K562 (cell line): Measurements from ENCODE around the gene SNX9.

Source experiments
- HNRNPLL ChIP-seq: fragments of 200-400 bp; formaldehyde crosslinking; IDR thresholded peaks from 2 replicates; pipeline ENCODE4 v1.6.1; 2017; ENCODE audit warnings: low read length, low read depth, mild to moderate bottlenecking; ENCODE audit not compliant: poor library complexity, severe bottlenecking
- MAZ ChIP-seq, 2 experiments: fragments of 450-650 bp in 1 of 2; sonication (generic) in 1 of 2; formaldehyde crosslinking; IDR thresholded peaks in 1 of 2; conservative IDR thresholded peaks in 1 of 2; 2 replicates each; pipeline versions ENCODE4 v1.4.0 to v1.5.0; 2020; ENCODE audit warnings: mild to moderate bottlenecking in 1 of 2, missing genetic modification reagents in 1 of 2
- PCBP1 ChIP-seq: fragments of 200-400 bp; formaldehyde crosslinking; IDR thresholded peaks from 2 replicates; pipeline ENCODE4 v1.6.1; 2018; ENCODE audit warnings: mild to moderate bottlenecking, low read depth, low read length; ENCODE audit not compliant: poor library complexity, severe bottlenecking
- POLR2AphosphoS2 ChIP-seq: IDR thresholded peaks from 2 replicates; pipeline ENCODE4 v1.6.1; 2012; ENCODE audit warnings: low read length, improper control_type of control experiment
- ZNF133 ChIP-seq: fragments of 250-450 bp; sonication (Bioruptor Pico); IDR thresholded peaks from 2 replicates; pipeline ENCODE4 v1.4.0; 2020; ENCODE audit warnings: mild to moderate bottlenecking
- TF ChIP-seq, protein P1 (sequence below), 3 experiments: IDR thresholded peaks in 2 of 3; conservative IDR thresholded peaks in 1 of 3; 2 replicates each; pipeline ENCODE4 v1.5.1; 2011 to 2012; ENCODE audit warnings: low read length in 3 of 3, mild to moderate bottlenecking in 3 of 3, control low read depth in 2 of 3, improper control_type of control experiment in 1 of 3, inconsistent platforms in 1 of 3, low read depth in 1 of 3, mixed read lengths in 1 of 3, moderate library complexity in 1 of 3; ENCODE audit not compliant: insufficient read depth in 2 of 3
- TF ChIP-seq, protein P2 (sequence below): fragments of 450-650 bp; IDR thresholded peaks from 2 replicates; pipeline ENCODE4 v1.6.1; 2016; ENCODE audit warnings: low read depth, mild to moderate bottlenecking, moderate library complexity

DNA sequence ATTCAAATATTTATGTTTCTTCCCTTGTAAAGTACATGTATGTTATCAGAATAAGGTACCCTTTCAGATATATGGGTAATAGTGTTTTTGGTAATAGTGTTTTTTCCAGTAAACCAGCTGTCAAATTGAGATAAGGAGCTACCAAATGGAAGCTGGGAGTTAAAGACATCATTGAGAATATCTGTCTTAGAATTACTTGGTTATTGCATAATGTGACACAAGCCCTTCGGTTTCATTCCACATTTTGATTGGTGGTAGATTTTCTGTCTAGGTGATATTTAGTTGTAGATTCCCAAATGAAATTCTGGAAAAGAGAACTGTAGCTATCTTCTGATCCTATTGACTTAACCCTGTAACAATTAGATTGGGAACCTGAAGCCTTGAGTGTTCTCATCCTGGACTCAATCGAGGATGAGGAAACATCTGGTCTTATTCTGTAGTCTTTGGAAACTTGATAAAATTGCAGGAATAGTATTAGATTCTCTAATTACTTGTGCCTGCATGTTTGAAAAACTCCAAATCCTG lies 83.6 kb downstream of the SNX9 start:
- TF ChIP-seq, protein P1, sequence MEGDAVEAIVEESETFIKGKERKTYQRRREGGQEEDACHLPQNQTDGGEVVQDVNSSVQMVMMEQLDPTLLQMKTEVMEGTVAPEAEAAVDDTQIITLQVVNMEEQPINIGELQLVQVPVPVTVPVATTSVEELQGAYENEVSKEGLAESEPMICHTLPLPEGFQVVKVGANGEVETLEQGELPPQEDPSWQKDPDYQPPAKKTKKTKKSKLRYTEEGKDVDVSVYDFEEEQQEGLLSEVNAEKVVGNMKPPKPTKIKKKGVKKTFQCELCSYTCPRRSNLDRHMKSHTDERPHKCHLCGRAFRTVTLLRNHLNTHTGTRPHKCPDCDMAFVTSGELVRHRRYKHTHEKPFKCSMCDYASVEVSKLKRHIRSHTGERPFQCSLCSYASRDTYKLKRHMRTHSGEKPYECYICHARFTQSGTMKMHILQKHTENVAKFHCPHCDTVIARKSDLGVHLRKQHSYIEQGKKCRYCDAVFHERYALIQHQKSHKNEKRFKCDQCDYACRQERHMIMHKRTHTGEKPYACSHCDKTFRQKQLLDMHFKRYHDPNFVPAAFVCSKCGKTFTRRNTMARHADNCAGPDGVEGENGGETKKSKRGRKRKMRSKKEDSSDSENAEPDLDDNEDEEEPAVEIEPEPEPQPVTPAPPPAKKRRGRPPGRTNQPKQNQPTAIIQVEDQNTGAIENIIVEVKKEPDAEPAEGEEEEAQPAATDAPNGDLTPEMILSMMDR (IDR thresholded peaks at IDR 0.05 in 2 of 3, conservative IDR thresholded peaks at IDR 0.05 in 1 of 3; ENCODE audit: insufficient read depth in 2 of 3, low read depth in 1 of 3, low read length in 3 of 3): no peak
- TF ChIP-seq ZNF133 (CRISPR knock-in tag) (no peak), PCBP1 (no peak), POLR2AphosphoS2 (no peak), MAZ (CRISPR knock-in tag; conservative IDR thresholded peaks at IDR 0.05 in 1 of 2, IDR thresholded peaks at IDR 0.05 in 1 of 2) (no peak; a peak in 1 of 4 replicates), HNRNPLL (no peak)
- TF ChIP-seq, protein P2, sequence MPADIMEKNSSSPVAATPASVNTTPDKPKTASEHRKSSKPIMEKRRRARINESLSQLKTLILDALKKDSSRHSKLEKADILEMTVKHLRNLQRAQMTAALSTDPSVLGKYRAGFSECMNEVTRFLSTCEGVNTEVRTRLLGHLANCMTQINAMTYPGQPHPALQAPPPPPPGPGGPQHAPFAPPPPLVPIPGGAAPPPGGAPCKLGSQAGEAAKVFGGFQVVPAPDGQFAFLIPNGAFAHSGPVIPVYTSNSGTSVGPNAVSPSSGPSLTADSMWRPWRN: peak; percentile 62
